ENCODE data around the gene GOPC.

- no peak for TF ChIP-seq CTCF (IDR thresholded peaks at IDR 0.05; ENCODE audit: low read depth, low read length, poor library complexity, severe bottlenecking)
- TF ChIP-seq EZH2phosphoT487 (IDR thresholded peaks at IDR 0.05; ENCODE audit: borderline replicate concordance, low read length): no peak
Measured at GRCh38 chr6:117616391-117617209, 14.3 kb upstream of the GOPC start.
